Osteocyte (in vitro differentiated cells): ENCODE results near the gene HDAC9. TPM values are rescaled to one million over a fixed set of nuclear protein-coding genes. Genes with fewer than 3 reads are reported as not detected.

Experiments
- DNase-seq: peaks from one replicate; pipeline ENCODE4 v3.0.0; 2021; ENCODE audit warnings: mixed read lengths; ENCODE audit not compliant: unreplicated experiment; ENCODE audit errors: extremely low spot score
- H3K27ac Mint-ChIP-seq: one replicate; pipeline ENCODE4 v1.8.0; 2021; ENCODE audit warnings: mild to moderate bottlenecking, mixed read lengths; ENCODE audit not compliant: unreplicated experiment
- H3K27me3 Mint-ChIP-seq: one replicate; pipeline ENCODE4 v1.8.0; 2021; ENCODE audit warnings: mixed read lengths; ENCODE audit not compliant: unreplicated experiment
- H3K36me3 Mint-ChIP-seq: one replicate; pipeline ENCODE4 v1.8.0; 2021; ENCODE audit warnings: mixed read lengths; ENCODE audit not compliant: unreplicated experiment
- H3K4me1 Mint-ChIP-seq: one replicate; pipeline ENCODE4 v1.8.0; 2021; ENCODE audit warnings: mixed read lengths; ENCODE audit not compliant: unreplicated experiment
- H3K4me3 Mint-ChIP-seq: one replicate; pipeline ENCODE4 v1.8.0; 2021; ENCODE audit warnings: mild to moderate bottlenecking, moderate library complexity, mixed read lengths; ENCODE audit not compliant: unreplicated experiment
- H3K9me3 Mint-ChIP-seq: one replicate; pipeline ENCODE4 v1.8.0; 2021; ENCODE audit warnings: mixed read lengths; ENCODE audit not compliant: unreplicated experiment
- total RNA-seq: library from RNA; stranded (reverse); gene quantifications from 2 replicates; pipeline ENCODE4 v1.2.1, GENCODE V29; 2021
- TF ChIP-seq, protein P1 (sequence below): fragments of 200-600 bp; sonication (generic); IDR thresholded peaks from 2 replicates; pipeline ENCODE4 v1.5.0; 2021; ENCODE audit warnings: antibody characterized with exemption, mild to moderate bottlenecking, moderate library complexity

The HDAC9 gene
- total RNA-seq, 1 donor from 2014 or later: 0.81 TPM

GRCh38 chr7:19051767-19052375 lies 556.3 kb downstream of the HDAC9 start:
- Mint-ChIP-seq H3K27ac (no peak overlapping the region), H3K27me3 (no peaks in the 10 kb centered on the region), H3K4me1 (no peaks in the 10 kb centered on the region), H3K36me3 (peaks cover 55% of the 10 kb centered on the region), H3K9me3 (peaks cover 32% of the 10 kb centered on the region), H3K4me3 (no peak overlapping the region)
- no peak for DNase-seq
- TF ChIP-seq, protein P1, sequence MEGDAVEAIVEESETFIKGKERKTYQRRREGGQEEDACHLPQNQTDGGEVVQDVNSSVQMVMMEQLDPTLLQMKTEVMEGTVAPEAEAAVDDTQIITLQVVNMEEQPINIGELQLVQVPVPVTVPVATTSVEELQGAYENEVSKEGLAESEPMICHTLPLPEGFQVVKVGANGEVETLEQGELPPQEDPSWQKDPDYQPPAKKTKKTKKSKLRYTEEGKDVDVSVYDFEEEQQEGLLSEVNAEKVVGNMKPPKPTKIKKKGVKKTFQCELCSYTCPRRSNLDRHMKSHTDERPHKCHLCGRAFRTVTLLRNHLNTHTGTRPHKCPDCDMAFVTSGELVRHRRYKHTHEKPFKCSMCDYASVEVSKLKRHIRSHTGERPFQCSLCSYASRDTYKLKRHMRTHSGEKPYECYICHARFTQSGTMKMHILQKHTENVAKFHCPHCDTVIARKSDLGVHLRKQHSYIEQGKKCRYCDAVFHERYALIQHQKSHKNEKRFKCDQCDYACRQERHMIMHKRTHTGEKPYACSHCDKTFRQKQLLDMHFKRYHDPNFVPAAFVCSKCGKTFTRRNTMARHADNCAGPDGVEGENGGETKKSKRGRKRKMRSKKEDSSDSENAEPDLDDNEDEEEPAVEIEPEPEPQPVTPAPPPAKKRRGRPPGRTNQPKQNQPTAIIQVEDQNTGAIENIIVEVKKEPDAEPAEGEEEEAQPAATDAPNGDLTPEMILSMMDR: peak; percentile 50
